Measurements from ENCODE around the gene CAPZA2.

The CAPZA2 gene

DNA sequence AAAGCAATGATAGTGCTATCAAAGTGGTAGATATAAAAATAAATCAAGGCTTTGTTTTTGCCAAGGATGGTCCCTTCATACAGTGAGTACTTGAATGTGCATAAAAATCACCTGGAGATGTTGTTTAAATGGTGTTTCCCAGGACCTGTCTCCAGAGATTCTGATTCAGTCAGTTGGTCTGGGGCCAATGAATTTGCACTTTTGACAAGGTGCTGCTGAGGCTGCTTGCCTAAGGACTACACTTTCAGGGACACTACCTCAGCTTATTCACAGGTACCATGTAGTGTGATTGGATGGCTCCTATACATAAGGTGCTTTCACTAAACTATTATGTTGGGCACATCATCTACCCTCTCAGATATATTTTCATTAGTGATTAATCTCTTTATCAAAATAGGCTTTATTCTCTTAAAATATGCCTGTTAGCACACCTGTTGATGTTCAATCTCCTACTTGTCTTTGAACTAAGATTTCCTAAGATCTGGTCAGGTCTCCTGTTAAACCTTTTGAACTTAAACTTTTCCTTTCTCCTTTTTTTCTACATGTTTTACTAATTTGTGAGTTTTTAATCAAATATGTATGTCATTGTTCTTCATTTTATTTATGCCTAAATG, 24.3 kb downstream of the CAPZA2 start:
- Histone ChIP-seq H3K4me3 (ENCODE audit: low read length) (no peak overlapping the region), H3K9ac (ENCODE audit: low read length) (no peak overlapping the region), H3K9me3 (ENCODE audit: control insufficient read depth, low read length) (no peaks in the 10 kb centered on the region), H3K4me1 (ENCODE audit: control insufficient read depth, insufficient read depth, low read length) (peaks cover 2% of the 10 kb centered on the region), H3K27me3 (replicated peaks; ENCODE audit: control insufficient read depth, insufficient read depth, low read length) (no peaks in the 10 kb centered on the region), H3K36me3 (ENCODE audit: control insufficient read depth, insufficient read depth, low read length, severe bottlenecking) (peaks cover 29% of the 10 kb centered on the region)
- DNase-seq (ENCODE audit: low read depth): no peak

DNA sequence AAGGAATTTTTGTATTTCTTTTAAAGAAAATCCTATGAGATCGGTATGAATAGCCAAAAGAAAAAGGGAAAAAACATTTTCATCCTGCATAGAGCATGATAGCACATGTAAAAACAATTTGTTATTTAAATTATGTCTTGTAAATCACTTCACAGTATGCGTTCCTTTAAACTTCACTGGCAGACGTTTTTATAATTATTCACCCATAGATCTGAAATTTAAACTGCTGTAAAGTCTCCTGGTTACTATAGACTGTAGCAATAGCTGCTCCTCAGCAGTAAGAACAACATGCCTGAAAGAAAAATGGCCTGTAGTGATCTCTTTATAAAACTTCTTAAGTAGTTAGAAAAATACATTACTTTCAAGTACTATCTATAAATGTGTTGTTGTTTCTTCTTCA, 26.5 kb downstream of the CAPZA2 start:
- peaks cover 52% of the 10 kb centered on the region for H3K36me3 ChIP-seq (ENCODE audit: control insufficient read depth, insufficient read depth, low read length, severe bottlenecking)
- H3K4me3 ChIP-seq (ENCODE audit: low read length): no peak overlapping the region
- H3K27me3 ChIP-seq (replicated peaks; ENCODE audit: control insufficient read depth, insufficient read depth, low read length): no peaks in the 10 kb centered on the region
- no peak for DNase-seq (ENCODE audit: low read depth)
- H3K9me3 ChIP-seq (ENCODE audit: control insufficient read depth, low read length): no peaks in the 10 kb centered on the region
- H3K4me1 ChIP-seq (ENCODE audit: control insufficient read depth, insufficient read depth, low read length): peaks cover 2% of the 10 kb centered on the region
- H3K9ac ChIP-seq (ENCODE audit: low read length): no peak overlapping the region

DNA sequence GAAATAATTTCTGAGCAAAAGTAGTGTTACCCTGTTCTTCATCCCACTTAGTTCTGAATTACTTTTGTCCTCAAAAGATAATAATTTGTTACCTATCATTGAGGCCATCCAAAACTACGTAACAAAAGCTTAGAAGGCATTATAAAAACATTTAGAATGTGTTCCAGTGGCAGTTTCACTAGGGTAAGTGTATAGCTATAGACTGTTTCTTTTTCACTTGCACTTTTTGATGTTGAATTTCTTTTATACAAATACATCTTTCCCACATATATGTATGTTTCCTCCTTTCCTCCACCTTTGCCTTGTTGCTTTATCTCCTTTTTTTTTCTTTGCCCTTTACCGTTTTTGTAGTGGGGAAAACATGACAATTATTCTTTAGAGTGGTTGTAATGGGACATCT, 33.5 kb downstream of the CAPZA2 start:
- no peaks in the 10 kb centered on the region for H3K27me3 ChIP-seq (replicated peaks; ENCODE audit: control insufficient read depth, insufficient read depth, low read length)
- no peak overlapping the region for H3K4me3 ChIP-seq (ENCODE audit: low read length)
- DNase-seq (ENCODE audit: low read depth): no peak
- H3K9me3 ChIP-seq (ENCODE audit: control insufficient read depth, low read length): peaks cover 3% of the 10 kb centered on the region
- H3K36me3 ChIP-seq (ENCODE audit: control insufficient read depth, insufficient read depth, low read length, severe bottlenecking): peaks cover 79% of the 10 kb centered on the region
- peaks cover 8% of the 10 kb centered on the region for H3K4me1 ChIP-seq (ENCODE audit: control insufficient read depth, insufficient read depth, low read length)
- no peak overlapping the region for H3K9ac ChIP-seq (ENCODE audit: low read length)

DNA sequence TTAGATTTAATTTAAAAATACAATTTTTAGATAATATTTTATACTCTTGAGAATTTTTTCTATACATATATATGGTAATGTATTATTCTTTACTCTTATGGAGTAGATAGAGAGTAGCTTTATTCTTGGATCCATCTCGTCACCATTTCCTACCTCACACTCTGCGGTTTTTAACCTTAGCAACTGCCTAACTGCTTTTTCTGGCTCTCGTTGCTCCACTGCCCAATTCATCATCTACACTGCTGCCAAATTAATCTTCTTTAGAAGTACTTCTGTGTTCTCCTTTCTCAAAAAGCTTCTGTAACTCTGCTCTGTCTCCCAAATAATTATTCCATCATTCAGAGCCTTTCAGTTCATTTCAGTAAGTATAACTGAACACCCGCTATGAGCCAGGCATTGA, 35.3 kb downstream of the CAPZA2 start:
- H3K9ac ChIP-seq (ENCODE audit: low read length): no peak overlapping the region
- H3K4me3 ChIP-seq (ENCODE audit: low read length): no peak overlapping the region
- DNase-seq (ENCODE audit: low read depth): no peak
- peaks cover 3% of the 10 kb centered on the region for H3K9me3 ChIP-seq (ENCODE audit: control insufficient read depth, low read length)
- H3K4me1 ChIP-seq (ENCODE audit: control insufficient read depth, insufficient read depth, low read length): peaks cover 8% of the 10 kb centered on the region
- no peaks in the 10 kb centered on the region for H3K27me3 ChIP-seq (replicated peaks; ENCODE audit: control insufficient read depth, insufficient read depth, low read length)
- peaks cover 75% of the 10 kb centered on the region for H3K36me3 ChIP-seq (ENCODE audit: control insufficient read depth, insufficient read depth, low read length, severe bottlenecking)

DNA sequence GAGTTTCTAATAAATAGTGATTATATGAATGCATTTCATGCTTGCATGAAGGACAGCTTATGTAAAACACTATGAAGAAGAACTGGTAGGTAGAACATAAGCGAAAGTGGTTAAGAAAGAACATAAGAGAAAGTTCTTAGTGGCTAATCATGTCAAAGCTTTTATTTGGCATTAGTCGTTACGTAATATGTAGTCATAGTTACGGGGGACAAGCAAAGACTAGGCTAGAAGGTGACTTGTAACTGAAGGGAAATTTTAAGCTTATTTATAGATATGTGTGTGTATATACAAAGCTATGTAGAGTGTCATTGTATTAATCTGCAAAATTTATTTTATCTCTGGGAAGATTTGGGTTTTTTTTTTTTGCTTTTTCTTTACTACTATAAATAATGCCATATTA, 36.9 kb downstream of the CAPZA2 start:
- Histone ChIP-seq H3K36me3 (ENCODE audit: control insufficient read depth, insufficient read depth, low read length, severe bottlenecking) (peaks cover 77% of the 10 kb centered on the region), H3K4me1 (ENCODE audit: control insufficient read depth, insufficient read depth, low read length) (peaks cover 8% of the 10 kb centered on the region), H3K9me3 (ENCODE audit: control insufficient read depth, low read length) (peaks cover 3% of the 10 kb centered on the region), H3K9ac (ENCODE audit: low read length) (no peak overlapping the region), H3K4me3 (ENCODE audit: low read length) (no peak overlapping the region), H3K27me3 (replicated peaks; ENCODE audit: control insufficient read depth, insufficient read depth, low read length) (no peaks in the 10 kb centered on the region)
- no peak for DNase-seq (ENCODE audit: low read depth)

DNA sequence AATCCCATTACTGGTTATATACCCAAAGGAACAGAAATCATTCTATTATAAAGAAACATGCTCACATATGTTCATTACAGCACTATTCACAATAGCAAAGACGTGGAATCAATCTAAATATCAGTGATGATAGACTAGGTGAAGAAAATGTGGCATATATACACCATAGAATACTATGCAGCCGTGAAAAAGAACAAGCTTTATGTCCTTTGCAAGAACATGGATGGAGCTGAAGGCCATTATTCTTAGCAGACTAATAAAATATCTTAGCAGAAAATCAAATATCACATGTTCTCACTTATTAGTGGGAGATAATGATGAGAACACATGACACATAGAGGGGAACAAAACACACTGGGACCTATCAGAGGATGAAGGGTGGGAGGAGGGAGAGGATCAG, 38.8 kb downstream of the CAPZA2 start:
- no peak overlapping the region for H3K9ac ChIP-seq (ENCODE audit: low read length)
- no peak for DNase-seq (ENCODE audit: low read depth)
- H3K9me3 ChIP-seq (ENCODE audit: control insufficient read depth, low read length): peaks cover 1% of the 10 kb centered on the region
- H3K4me3 ChIP-seq (ENCODE audit: low read length): no peak overlapping the region
- peaks cover 72% of the 10 kb centered on the region for H3K36me3 ChIP-seq (ENCODE audit: control insufficient read depth, insufficient read depth, low read length, severe bottlenecking)
- H3K27me3 ChIP-seq (replicated peaks; ENCODE audit: control insufficient read depth, insufficient read depth, low read length): no peaks in the 10 kb centered on the region
- H3K4me1 ChIP-seq (ENCODE audit: control insufficient read depth, insufficient read depth, low read length): peaks cover 8% of the 10 kb centered on the region

DNA sequence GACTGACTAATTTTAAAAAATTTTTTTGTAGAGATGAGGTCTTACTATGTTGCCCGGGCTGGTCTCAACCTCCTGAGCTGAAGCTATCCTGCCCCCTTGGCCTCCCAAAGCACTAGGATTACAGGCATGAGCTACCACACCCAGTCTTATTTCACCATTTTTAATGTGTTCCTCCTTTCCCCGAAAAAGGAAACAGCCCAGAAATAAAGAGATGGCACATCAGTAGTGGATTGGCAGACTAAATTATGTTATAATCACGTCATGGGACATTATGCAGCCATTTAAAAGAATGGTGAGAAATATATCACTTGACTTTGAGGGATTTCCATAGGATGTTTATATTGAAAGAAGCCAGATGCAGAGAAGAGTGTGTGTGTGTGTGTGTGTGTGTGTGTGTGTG, 40.5 kb downstream of the CAPZA2 start:
- Histone ChIP-seq H3K36me3 (ENCODE audit: control insufficient read depth, insufficient read depth, low read length, severe bottlenecking) (peaks cover 72% of the 10 kb centered on the region), H3K9ac (ENCODE audit: low read length) (no peak overlapping the region), H3K4me3 (ENCODE audit: low read length) (no peak overlapping the region), H3K9me3 (ENCODE audit: control insufficient read depth, low read length) (no peaks in the 10 kb centered on the region), H3K27me3 (replicated peaks; ENCODE audit: control insufficient read depth, insufficient read depth, low read length) (no peaks in the 10 kb centered on the region), H3K4me1 (ENCODE audit: control insufficient read depth, insufficient read depth, low read length) (peaks cover 8% of the 10 kb centered on the region)
- no peak for DNase-seq (ENCODE audit: low read depth)

DNA sequence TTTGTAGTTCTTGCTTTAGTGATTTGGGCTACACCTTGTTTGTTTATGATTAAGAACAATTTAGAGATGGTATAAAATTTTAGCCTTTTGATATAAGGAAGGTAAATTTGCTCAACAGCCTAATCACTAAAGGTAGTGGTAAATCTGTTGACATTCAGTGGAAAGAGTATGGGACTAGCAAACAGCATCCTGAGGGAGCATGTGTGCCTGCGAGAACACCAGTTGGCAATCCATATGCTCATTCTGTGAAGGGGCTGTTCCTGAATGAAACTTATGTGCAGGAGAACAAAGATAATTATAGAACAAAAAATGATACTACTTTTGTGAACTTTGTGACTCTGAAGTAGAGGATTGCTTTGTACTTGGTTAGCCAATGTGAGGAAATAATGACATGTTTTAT, 44.0 kb downstream of the CAPZA2 start:
- H3K36me3 ChIP-seq (ENCODE audit: control insufficient read depth, insufficient read depth, low read length, severe bottlenecking): peaks cover 73% of the 10 kb centered on the region

DNA sequence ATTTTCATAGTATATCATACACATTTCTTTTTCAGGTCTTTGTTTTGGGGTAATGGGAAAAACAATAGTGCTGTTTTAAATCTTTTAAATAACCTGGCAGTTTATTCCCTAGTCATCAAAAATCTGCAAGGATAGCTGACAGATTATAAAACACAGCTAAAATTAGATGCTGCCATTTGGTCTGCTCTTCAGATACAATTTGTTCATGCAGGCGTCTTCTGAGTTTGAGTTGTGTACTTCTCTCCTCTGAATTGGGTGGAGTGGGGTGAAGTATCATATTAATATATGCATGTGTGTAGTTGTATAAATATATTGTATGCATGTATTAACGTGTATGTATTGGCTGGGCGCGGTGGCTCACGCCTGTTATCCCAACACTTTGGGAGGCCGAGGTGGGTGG, 48.0 kb downstream of the CAPZA2 start:
- no peak overlapping the region for H3K9ac ChIP-seq (ENCODE audit: low read length)
- peaks cover 3% of the 10 kb centered on the region for H3K9me3 ChIP-seq (ENCODE audit: control insufficient read depth, low read length)
- no peak for DNase-seq (ENCODE audit: low read depth)
- no peak overlapping the region for H3K4me3 ChIP-seq (ENCODE audit: low read length)
- peaks cover 3% of the 10 kb centered on the region for H3K4me1 ChIP-seq (ENCODE audit: control insufficient read depth, insufficient read depth, low read length)
- peaks cover 80% of the 10 kb centered on the region for H3K36me3 ChIP-seq (ENCODE audit: control insufficient read depth, insufficient read depth, low read length, severe bottlenecking)
- H3K27me3 ChIP-seq (replicated peaks; ENCODE audit: control insufficient read depth, insufficient read depth, low read length): no peaks in the 10 kb centered on the region

More for the DNA sequence above, 44.0 kb downstream of the CAPZA2 start:
- H3K27me3 ChIP-seq (replicated peaks; ENCODE audit: control insufficient read depth, insufficient read depth, low read length): no peaks in the 10 kb centered on the region
- H3K9me3 ChIP-seq (ENCODE audit: control insufficient read depth, low read length): no peaks in the 10 kb centered on the region
- H3K9ac ChIP-seq (ENCODE audit: low read length): no peak overlapping the region
- no peak for DNase-seq (ENCODE audit: low read depth)
- no peak overlapping the region for H3K4me3 ChIP-seq (ENCODE audit: low read length)
- H3K4me1 ChIP-seq (ENCODE audit: control insufficient read depth, insufficient read depth, low read length): peaks cover under 1% of the 10 kb centered on the region

DNA sequence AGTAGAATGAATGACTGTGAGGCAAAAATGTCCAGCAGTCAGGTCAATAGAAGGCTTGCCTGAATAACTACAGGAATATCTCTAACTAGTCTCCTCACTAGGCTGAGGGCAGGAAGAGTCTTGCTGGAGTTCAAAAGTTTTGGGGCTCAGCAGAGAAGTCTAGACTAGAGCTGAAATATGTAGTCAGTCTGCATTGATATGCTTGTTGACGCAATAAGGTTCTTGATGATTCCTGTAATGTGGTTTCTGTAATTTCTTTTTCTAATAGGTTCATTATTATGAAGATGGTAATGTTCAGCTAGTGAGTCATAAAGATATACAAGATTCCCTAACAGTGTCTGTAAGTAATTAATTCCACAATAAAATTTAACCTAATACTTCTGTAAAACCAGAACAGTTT, 49.4 kb downstream of the CAPZA2 start:
- peaks cover 81% of the 10 kb centered on the region for H3K36me3 ChIP-seq (ENCODE audit: control insufficient read depth, insufficient read depth, low read length, severe bottlenecking)
- peaks cover 3% of the 10 kb centered on the region for H3K4me1 ChIP-seq (ENCODE audit: control insufficient read depth, insufficient read depth, low read length)
- H3K9ac ChIP-seq (ENCODE audit: low read length): no peak overlapping the region
- no peaks in the 10 kb centered on the region for H3K27me3 ChIP-seq (replicated peaks; ENCODE audit: control insufficient read depth, insufficient read depth, low read length)
- peaks cover 3% of the 10 kb centered on the region for H3K9me3 ChIP-seq (ENCODE audit: control insufficient read depth, low read length)
- DNase-seq (ENCODE audit: low read depth): peak; percentile 11
- no peak overlapping the region for H3K4me3 ChIP-seq (ENCODE audit: low read length)

DNA sequence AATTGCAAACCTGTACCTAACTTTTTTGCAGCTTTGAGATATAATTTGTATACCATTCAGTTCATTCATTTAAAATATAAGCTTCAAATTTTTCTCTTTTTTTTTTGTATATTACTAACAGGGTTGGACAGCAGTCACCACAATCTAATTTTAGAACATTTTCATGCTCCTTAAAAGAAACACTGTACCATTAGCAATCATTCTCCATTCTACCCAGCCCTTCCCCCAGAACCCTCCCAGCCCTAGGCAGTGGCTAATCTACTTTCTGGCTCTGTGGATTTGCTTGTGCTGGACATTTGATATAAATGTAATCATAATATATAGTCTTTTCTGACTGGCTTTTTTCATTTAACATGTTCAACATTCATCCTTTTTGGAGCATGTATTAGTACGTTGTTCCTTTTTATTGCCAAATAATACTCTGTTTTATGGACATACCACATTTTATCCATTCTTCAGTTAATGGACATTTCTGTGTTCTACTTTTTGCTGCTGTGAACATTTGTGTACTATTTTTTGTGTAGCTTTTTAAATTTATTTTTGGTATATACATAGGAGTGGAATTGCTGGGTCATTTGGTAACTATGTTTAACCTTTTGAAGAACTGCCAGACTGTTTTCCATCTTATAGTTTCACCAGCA, 50.0 kb downstream of the CAPZA2 start:
- Histone ChIP-seq H3K9me3 (ENCODE audit: control insufficient read depth, low read length) (peaks cover 3% of the 10 kb centered on the region), H3K9ac (ENCODE audit: low read length) (no peak overlapping the region), H3K27me3 (replicated peaks; ENCODE audit: control insufficient read depth, insufficient read depth, low read length) (no peaks in the 10 kb centered on the region), H3K4me3 (ENCODE audit: low read length) (no peak overlapping the region), H3K36me3 (ENCODE audit: control insufficient read depth, insufficient read depth, low read length, severe bottlenecking) (peaks cover 78% of the 10 kb centered on the region), H3K4me1 (ENCODE audit: control insufficient read depth, insufficient read depth, low read length) (peaks cover 3% of the 10 kb centered on the region)
- DNase-seq (ENCODE audit: low read depth): peak; percentile 15

DNA sequence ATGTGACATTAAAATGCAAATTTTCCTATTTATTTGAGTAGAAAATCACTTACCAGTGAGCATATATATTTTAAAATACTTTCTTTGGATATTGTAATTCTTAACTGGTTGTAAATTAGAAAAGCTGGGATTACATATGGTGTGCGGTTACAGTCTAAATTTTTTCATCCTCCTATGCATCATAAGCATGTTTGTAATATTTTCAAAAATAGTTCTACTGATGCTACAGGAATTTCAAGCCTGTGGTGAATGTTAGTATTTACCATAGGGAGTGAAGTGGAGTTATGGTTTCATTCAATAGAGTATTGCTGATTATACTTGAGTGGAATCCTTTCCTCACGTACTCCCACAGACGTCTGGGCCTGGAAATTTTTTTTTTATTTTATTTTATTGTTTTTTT, 56.3 kb downstream of the CAPZA2 start:
- no peaks in the 10 kb centered on the region for H3K9me3 ChIP-seq (ENCODE audit: control insufficient read depth, low read length)
- no peak overlapping the region for H3K9ac ChIP-seq (ENCODE audit: low read length)
- H3K4me1 ChIP-seq (ENCODE audit: control insufficient read depth, insufficient read depth, low read length): no peaks in the 10 kb centered on the region
- peak; percentile 73 for DNase-seq (ENCODE audit: low read depth)
- no peaks in the 10 kb centered on the region for H3K27me3 ChIP-seq (replicated peaks; ENCODE audit: control insufficient read depth, insufficient read depth, low read length)
- peaks cover 51% of the 10 kb centered on the region for H3K36me3 ChIP-seq (ENCODE audit: control insufficient read depth, insufficient read depth, low read length, severe bottlenecking)
- H3K4me3 ChIP-seq (ENCODE audit: low read length): no peak overlapping the region

All from adipocyte (in vitro differentiated cells).